Calu3 (cell line): ENCODE results near the gene TECTA. TPM values are rescaled to one million over a fixed set of nuclear protein-coding genes. Genes with fewer than 3 reads are reported as not detected.

Source experiments
- BruUV-seq: library from RNA; stranded (reverse); fragments of 400-500 nt; replicated peaks from 2 replicates; lab custom pipeline; 2021; lab: Mats Ljungman, UMichigan
- CTCF ChIA-PET: fragments of 300-600 bp; sonication (Branson Sonifier 250); formaldehyde crosslinking; loops from one replicate; lab custom pipeline; 2022; ENCODE audit warnings: antibody characterized with exemption; lab: Charles Lee
- DNase-seq: peaks from one replicate; pipeline ENCODE4 v3.0.0; 2022
- H3K27ac Mint-ChIP-seq: one replicate; pipeline ENCODE4 v1.8.0; 2022; ENCODE audit warnings: mixed read lengths; ENCODE audit not compliant: unreplicated experiment
- H3K27me3 Mint-ChIP-seq: one replicate; pipeline ENCODE4 v1.8.0; 2022; ENCODE audit warnings: mixed read lengths; ENCODE audit not compliant: unreplicated experiment
- H3K36me3 Mint-ChIP-seq: one replicate; pipeline ENCODE4 v1.8.0; 2022; ENCODE audit warnings: mild to moderate bottlenecking, moderate library complexity, mixed read lengths; ENCODE audit not compliant: insufficient read depth, unreplicated experiment
- H3K4me1 Mint-ChIP-seq: one replicate; pipeline ENCODE4 v1.8.0; 2022; ENCODE audit warnings: mild to moderate bottlenecking, low read depth, mixed read lengths; ENCODE audit not compliant: unreplicated experiment
- H3K4me3 Mint-ChIP-seq: one replicate; pipeline ENCODE4 v1.8.0; 2022; ENCODE audit warnings: mild to moderate bottlenecking, low read depth, moderate library complexity, mixed read lengths; ENCODE audit not compliant: unreplicated experiment
- H3K9me3 Mint-ChIP-seq: one replicate; pipeline ENCODE4 v1.8.0; 2022; ENCODE audit warnings: low read depth, mixed read lengths; ENCODE audit not compliant: unreplicated experiment
- CTCF ChIP-seq: fragments of 200-600 bp; IDR thresholded peaks from one replicate; pipeline ENCODE4 v1.8.0; 2022; ENCODE audit warnings: antibody characterized with exemption; ENCODE audit not compliant: unreplicated experiment
- intact Hi-C: fragments of 100-400 bp; cut with micrococcal nuclease; formaldehyde crosslinking; loops from one replicate; pipeline ENCODE4 v1.10.0; 2022; ENCODE audit not compliant: unreplicated experiment
- total RNA-seq: library from RNA; stranded (reverse); gene quantifications from 2 replicates; pipeline ENCODE4 v1.2.3, GENCODE V29; 2022

TECTA gene
- total RNA-seq, 1 experiment from 2014 or later: not detected

GRCh38 chr11:121141066-121141465 is 40.0 kb downstream of the TECTA start:
- TF ChIP-seq CTCF: no peak
- CTCF ChIA-PET: no interaction called here
- Mint-ChIP-seq H3K27ac (no peak overlapping the region), H3K4me1 (no peaks in the 10 kb centered on the region), H3K4me3 (no peak overlapping the region), H3K27me3 (peaks cover 70% of the 10 kb centered on the region), H3K9me3 (no peaks in the 10 kb centered on the region), H3K36me3 (no peaks in the 10 kb centered on the region)
- intact Hi-C loops: no loop called here
- BruUV-seq: no TSS peak
- no peak for DNase-seq

DNA sequence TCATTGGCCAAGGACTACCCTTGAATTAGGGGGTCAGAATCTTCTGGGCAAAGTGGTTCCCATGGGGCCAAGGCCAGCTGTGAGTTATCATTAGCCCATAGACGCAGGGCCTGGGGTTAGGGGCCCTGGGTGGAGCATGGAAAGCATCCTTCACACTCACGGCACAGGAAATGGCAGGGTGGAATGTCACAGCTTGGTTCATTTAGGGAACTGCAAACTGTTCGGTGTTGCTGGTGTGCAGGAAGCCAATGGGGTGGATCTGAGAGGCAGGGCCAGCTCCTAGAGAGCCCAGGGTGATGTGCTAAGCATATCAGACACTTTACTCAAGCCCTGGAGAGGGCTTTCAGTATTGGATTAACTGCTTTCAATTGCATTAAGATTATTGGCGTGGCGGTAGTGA is 42.9 kb downstream of the TECTA start:
- Mint-ChIP-seq H3K4me1 (no peaks in the 10 kb centered on the region), H3K27ac (no peak overlapping the region), H3K36me3 (no peaks in the 10 kb centered on the region), H3K9me3 (no peaks in the 10 kb centered on the region), H3K27me3 (peaks cover 58% of the 10 kb centered on the region), H3K4me3 (no peak overlapping the region)
- no peak for TF ChIP-seq CTCF
- no peak for DNase-seq
- BruUV-seq: no TSS peak
- CTCF ChIA-PET: no interaction called here
- intact Hi-C loops: no loop called here

DNA sequence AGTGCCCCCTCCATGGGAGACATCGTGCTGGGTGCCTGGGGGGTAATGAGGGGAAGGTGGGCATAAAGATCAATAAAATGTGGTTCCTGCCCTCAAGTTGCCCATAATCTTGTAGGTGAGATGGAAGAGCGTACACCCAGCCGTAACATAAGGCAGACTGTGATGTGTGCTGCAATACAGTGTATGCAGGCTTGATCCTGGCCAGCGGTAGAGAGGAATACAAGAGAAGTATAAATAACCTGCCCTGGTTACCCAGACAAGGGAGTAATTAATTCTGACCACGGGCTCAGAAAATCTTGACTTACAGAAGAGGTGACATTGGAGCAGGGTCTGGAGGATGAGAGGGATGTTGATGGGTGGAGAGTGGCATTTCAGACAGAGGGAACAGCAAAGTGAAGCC is 43.7 kb downstream of the TECTA start:
- intact Hi-C loops: no loop called here
- Mint-ChIP-seq H3K27me3 (peaks cover 50% of the 10 kb centered on the region), H3K36me3 (no peaks in the 10 kb centered on the region), H3K27ac (no peak overlapping the region), H3K4me1 (no peaks in the 10 kb centered on the region), H3K4me3 (no peak overlapping the region), H3K9me3 (no peaks in the 10 kb centered on the region)
- no TSS peak for BruUV-seq
- TF ChIP-seq CTCF: no peak
- DNase-seq: no peak
- CTCF ChIA-PET: no interaction called here

DNA sequence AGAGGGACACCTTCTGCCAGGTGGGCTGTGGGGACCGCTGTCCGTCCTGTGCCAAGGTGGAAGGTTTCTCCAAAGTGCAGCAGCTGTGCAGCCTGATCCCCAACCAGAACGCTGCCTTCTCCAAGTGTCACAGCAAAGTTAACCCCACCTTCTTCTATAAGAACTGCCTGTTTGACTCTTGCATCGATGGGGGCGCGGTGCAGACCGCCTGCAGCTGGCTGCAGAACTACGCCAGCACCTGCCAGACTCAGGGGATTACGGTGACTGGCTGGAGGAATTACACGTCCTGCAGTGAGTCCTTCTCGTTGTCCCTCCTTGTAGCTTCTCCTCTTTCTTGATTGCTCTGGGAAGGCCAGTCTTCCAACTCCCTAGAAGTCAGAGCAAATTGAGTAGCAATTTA is 44.8 kb downstream of the TECTA start:
- peaks cover 39% of the 10 kb centered on the region for H3K27me3 Mint-ChIP-seq
- intact Hi-C loops: no loop called here
- H3K9me3 Mint-ChIP-seq: no peaks in the 10 kb centered on the region
- DNase-seq: no peak
- no peak overlapping the region for H3K4me3 Mint-ChIP-seq
- CTCF ChIA-PET: no interaction called here
- H3K27ac Mint-ChIP-seq: no peak overlapping the region
- no peak for TF ChIP-seq CTCF
- H3K36me3 Mint-ChIP-seq: no peaks in the 10 kb centered on the region
- no TSS peak for BruUV-seq
- no peaks in the 10 kb centered on the region for H3K4me1 Mint-ChIP-seq

DNA sequence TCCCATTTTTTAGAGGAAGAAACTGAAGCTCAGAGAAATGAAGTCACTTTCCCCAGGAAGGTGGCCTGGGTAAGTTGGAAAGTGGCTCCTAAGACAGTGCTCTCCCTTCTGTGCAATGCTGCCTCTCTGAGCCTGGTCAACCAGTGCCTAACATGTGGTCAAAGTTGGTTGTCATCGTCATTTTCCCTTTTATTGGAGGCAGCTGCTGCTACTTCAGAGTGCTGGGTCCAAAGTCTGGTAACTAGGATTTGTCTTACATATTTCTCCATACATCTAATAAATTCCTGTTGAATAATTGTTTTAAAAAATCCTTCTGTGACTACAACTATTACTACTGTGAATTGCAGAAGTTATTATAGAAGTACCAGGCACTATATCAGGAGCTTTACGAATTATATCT is 48.1 kb downstream of the TECTA start:
- CTCF ChIA-PET: no interaction called here
- no TSS peak for BruUV-seq

More for the DNA sequence above, 48.1 kb downstream of the TECTA start:
- H3K4me3 Mint-ChIP-seq: no peak overlapping the region
- peaks cover 6% of the 10 kb centered on the region for H3K27me3 Mint-ChIP-seq
- no peak overlapping the region for H3K27ac Mint-ChIP-seq
- H3K36me3 Mint-ChIP-seq: no peaks in the 10 kb centered on the region
- intact Hi-C loops: no loop called here
- H3K4me1 Mint-ChIP-seq: no peaks in the 10 kb centered on the region
- no peaks in the 10 kb centered on the region for H3K9me3 Mint-ChIP-seq
- no peak for DNase-seq
- TF ChIP-seq CTCF: no peak
